Measurements from ENCODE around the gene CAPN14.

Gene CAPN14

GRCh38 chr2:31254237-31255203, 37.2 kb upstream of the CAPN14 start:
- Histone ChIP-seq H3K4me1 (ENCODE audit: control insufficient read depth in 5 of 5, insufficient read depth in 5 of 5, low read length in 5 of 5) (peaks cover 0 to 3% (median 0%) of the 10 kb centered on the region in 5 donors), H3K36me3 (ENCODE audit: control insufficient read depth in 5 of 5, insufficient read depth in 5 of 5, low read length in 5 of 5) (no peaks in the 10 kb centered on the region), H3K9ac (ENCODE audit: low read length in 5 of 5) (no peak overlapping the region), H3K9me3 (ENCODE audit: control insufficient read depth in 5 of 5, low read length in 5 of 5) (no peaks in the 10 kb centered on the region), H3K27ac (ENCODE audit: low read depth, low read length) (no peak overlapping the region), H3K27me3 (ENCODE audit: control insufficient read depth in 5 of 5, insufficient read depth in 4 of 5, low read length in 5 of 5) (no peaks in the 10 kb centered on the region), H3K4me3 (ENCODE audit: low read depth in 1 of 5, low read length in 5 of 5) (no peak overlapping the region)

- H3K27ac ChIP-seq (ENCODE audit: low read depth, low read length), result no peak overlapping the region
- H3K4me1 ChIP-seq (ENCODE audit: control insufficient read depth in 5 of 5, insufficient read depth in 5 of 5, low read length in 5 of 5), result peaks cover 0 to 3% (median 0%) of the 10 kb centered on the region in 5 donors
- H3K9ac ChIP-seq (ENCODE audit: low read length in 5 of 5), result no peak overlapping the region
- H3K36me3 ChIP-seq (ENCODE audit: control insufficient read depth in 5 of 5, insufficient read depth in 5 of 5, low read length in 5 of 5), result no peaks in the 10 kb centered on the region
- no peaks in the 10 kb centered on the region for H3K9me3 ChIP-seq (ENCODE audit: control insufficient read depth in 5 of 5, low read length in 5 of 5)
- H3K27me3 ChIP-seq (ENCODE audit: control insufficient read depth in 5 of 5, insufficient read depth in 4 of 5, low read length in 5 of 5), result no peaks in the 10 kb centered on the region
- no peak overlapping the region for H3K4me3 ChIP-seq (ENCODE audit: low read depth in 1 of 5, low read length in 5 of 5)
Observed at GRCh38 chr2:31253356-31254131, 36.2 kb upstream of the CAPN14 start.

GRCh38 chr2:31251851-31252250, 34.5 kb upstream of the CAPN14 start:
- H3K27ac ChIP-seq (ENCODE audit: low read depth, low read length), result no peak overlapping the region
- H3K36me3 ChIP-seq (ENCODE audit: control insufficient read depth in 5 of 5, insufficient read depth in 5 of 5, low read length in 5 of 5), result no peaks in the 10 kb centered on the region

GRCh38 chr2:31251018-31251417, 33.7 kb upstream of the CAPN14 start:
- Histone ChIP-seq H3K4me1 (ENCODE audit: control insufficient read depth in 5 of 5, insufficient read depth in 5 of 5, low read length in 5 of 5) (peaks cover 0 to 3% (median 0%) of the 10 kb centered on the region in 5 donors), H3K9me3 (ENCODE audit: control insufficient read depth in 5 of 5, low read length in 5 of 5) (no peaks in the 10 kb centered on the region), H3K27ac (ENCODE audit: low read depth, low read length) (no peak overlapping the region), H3K9ac (ENCODE audit: low read length in 5 of 5) (no peak overlapping the region), H3K36me3 (ENCODE audit: control insufficient read depth in 5 of 5, insufficient read depth in 5 of 5, low read length in 5 of 5) (no peaks in the 10 kb centered on the region), H3K27me3 (ENCODE audit: control insufficient read depth in 5 of 5, insufficient read depth in 4 of 5, low read length in 5 of 5) (no peaks in the 10 kb centered on the region), H3K4me3 (ENCODE audit: low read depth in 1 of 5, low read length in 5 of 5) (no peak overlapping the region)

More at GRCh38 chr2:31251851-31252250, 34.5 kb upstream of the CAPN14 start:
- no peaks in the 10 kb centered on the region for H3K9me3 ChIP-seq (ENCODE audit: control insufficient read depth in 5 of 5, low read length in 5 of 5)
- no peak overlapping the region for H3K4me3 ChIP-seq (ENCODE audit: low read depth in 1 of 5, low read length in 5 of 5)
- H3K9ac ChIP-seq (ENCODE audit: low read length in 5 of 5), result no peak overlapping the region
- H3K27me3 ChIP-seq (ENCODE audit: control insufficient read depth in 5 of 5, insufficient read depth in 4 of 5, low read length in 5 of 5), result no peaks in the 10 kb centered on the region
- H3K4me1 ChIP-seq (ENCODE audit: control insufficient read depth in 5 of 5, insufficient read depth in 5 of 5, low read length in 5 of 5), result peaks cover 0 to 3% (median 0%) of the 10 kb centered on the region in 5 donors

- no peak overlapping the region for H3K9ac ChIP-seq (ENCODE audit: low read length in 5 of 5)
- no peak overlapping the region for H3K27ac ChIP-seq (ENCODE audit: low read depth, low read length)
- no peaks in the 10 kb centered on the region for H3K36me3 ChIP-seq (ENCODE audit: control insufficient read depth in 5 of 5, insufficient read depth in 5 of 5, low read length in 5 of 5)
- no peaks in the 10 kb centered on the region for H3K9me3 ChIP-seq (ENCODE audit: control insufficient read depth in 5 of 5, low read length in 5 of 5)
- no peaks in the 10 kb centered on the region for H3K27me3 ChIP-seq (ENCODE audit: control insufficient read depth in 5 of 5, insufficient read depth in 4 of 5, low read length in 5 of 5)
- H3K4me3 ChIP-seq (ENCODE audit: low read depth in 1 of 5, low read length in 5 of 5), result no peak overlapping the region
- H3K4me1 ChIP-seq (ENCODE audit: control insufficient read depth in 5 of 5, insufficient read depth in 5 of 5, low read length in 5 of 5), result peaks cover 0 to 3% (median 0%) of the 10 kb centered on the region in 5 donors
Observed at GRCh38 chr2:31249009-31249690, 31.8 kb upstream of the CAPN14 start.

- H3K4me3 ChIP-seq (ENCODE audit: low read depth in 1 of 5, low read length in 5 of 5), result no peak overlapping the region
- H3K27ac ChIP-seq (ENCODE audit: low read depth, low read length), result no peak overlapping the region
- no peak overlapping the region for H3K9ac ChIP-seq (ENCODE audit: low read length in 5 of 5)
- no peaks in the 10 kb centered on the region for H3K9me3 ChIP-seq (ENCODE audit: control insufficient read depth in 5 of 5, low read length in 5 of 5)
- H3K36me3 ChIP-seq (ENCODE audit: control insufficient read depth in 5 of 5, insufficient read depth in 5 of 5, low read length in 5 of 5), result no peaks in the 10 kb centered on the region
- peaks cover 0 to 3% (median 0%) of the 10 kb centered on the region in 5 donors for H3K4me1 ChIP-seq (ENCODE audit: control insufficient read depth in 5 of 5, insufficient read depth in 5 of 5, low read length in 5 of 5)
- H3K27me3 ChIP-seq (ENCODE audit: control insufficient read depth in 5 of 5, insufficient read depth in 4 of 5, low read length in 5 of 5), result no peaks in the 10 kb centered on the region
Observed at GRCh38 chr2:31248139-31248538, 30.8 kb upstream of the CAPN14 start.

- Histone ChIP-seq H3K9ac (ENCODE audit: low read length in 5 of 5) (no peak overlapping the region), H3K36me3 (ENCODE audit: control insufficient read depth in 5 of 5, insufficient read depth in 5 of 5, low read length in 5 of 5) (no peaks in the 10 kb centered on the region)
Observed at GRCh38 chr2:31247711-31248110, 30.4 kb upstream of the CAPN14 start.

GRCh38 chr2:31246184-31246852, 29.0 kb upstream of the CAPN14 start:
- no peaks in the 10 kb centered on the region for H3K9me3 ChIP-seq (ENCODE audit: control insufficient read depth in 5 of 5, low read length in 5 of 5)
- H3K27ac ChIP-seq (ENCODE audit: low read depth, low read length), result no peak overlapping the region
- H3K9ac ChIP-seq (ENCODE audit: low read length in 5 of 5), result no peak overlapping the region
- H3K36me3 ChIP-seq (ENCODE audit: control insufficient read depth in 5 of 5, insufficient read depth in 5 of 5, low read length in 5 of 5), result no peaks in the 10 kb centered on the region
- peaks cover 0 to 2% (median 0%) of the 10 kb centered on the region in 5 donors for H3K4me1 ChIP-seq (ENCODE audit: control insufficient read depth in 5 of 5, insufficient read depth in 5 of 5, low read length in 5 of 5)
- H3K4me3 ChIP-seq (ENCODE audit: low read depth in 1 of 5, low read length in 5 of 5), result no peak overlapping the region
- H3K27me3 ChIP-seq (ENCODE audit: control insufficient read depth in 5 of 5, insufficient read depth in 4 of 5, low read length in 5 of 5), result no peaks in the 10 kb centered on the region

More at GRCh38 chr2:31247711-31248110, 30.4 kb upstream of the CAPN14 start:
- peaks cover 0 to 3% (median 0%) of the 10 kb centered on the region in 5 donors for H3K4me1 ChIP-seq (ENCODE audit: control insufficient read depth in 5 of 5, insufficient read depth in 5 of 5, low read length in 5 of 5)
- no peak overlapping the region for H3K4me3 ChIP-seq (ENCODE audit: low read depth in 1 of 5, low read length in 5 of 5)
- no peak overlapping the region for H3K27ac ChIP-seq (ENCODE audit: low read depth, low read length)
- no peaks in the 10 kb centered on the region for H3K9me3 ChIP-seq (ENCODE audit: control insufficient read depth in 5 of 5, low read length in 5 of 5)
- H3K27me3 ChIP-seq (ENCODE audit: control insufficient read depth in 5 of 5, insufficient read depth in 4 of 5, low read length in 5 of 5), result no peaks in the 10 kb centered on the region

GRCh38 chr2:31244101-31244500, 26.8 kb upstream of the CAPN14 start:
- no peaks in the 10 kb centered on the region for H3K36me3 ChIP-seq (ENCODE audit: control insufficient read depth in 5 of 5, insufficient read depth in 5 of 5, low read length in 5 of 5)
- H3K27ac ChIP-seq (ENCODE audit: low read depth, low read length), result no peak overlapping the region
- no peak overlapping the region for H3K4me3 ChIP-seq (ENCODE audit: low read depth in 1 of 5, low read length in 5 of 5)
- H3K27me3 ChIP-seq (ENCODE audit: control insufficient read depth in 5 of 5, insufficient read depth in 4 of 5, low read length in 5 of 5), result no peaks in the 10 kb centered on the region
- H3K9ac ChIP-seq (ENCODE audit: low read length in 5 of 5), result no peak overlapping the region
- H3K4me1 ChIP-seq (ENCODE audit: control insufficient read depth in 5 of 5, insufficient read depth in 5 of 5, low read length in 5 of 5), result peaks cover 5 to 16% (median 9%) of the 10 kb centered on the region in 5 donors
- no peaks in the 10 kb centered on the region for H3K9me3 ChIP-seq (ENCODE audit: control insufficient read depth in 5 of 5, low read length in 5 of 5)

Data from subcutaneous abdominal adipose tissue (tissue), 5 donors.